Central memory CD8-positive, alpha-beta T cell (primary cell): Measurements from ENCODE around the gene CDKAL1.
"Not testable (repeated sequence)": the region's sequence is repeated elsewhere in the genome, so short reads cannot be mapped to it uniquely, and the experiment has no call there.

ENCODE experiments used
- ATAC-seq: fragments of 150-1000 bp; cut with Tn5 transposase; replicated peaks from 2 replicates; pipeline ENCODE4 v1.10.0; 2022; ENCODE audit warnings: mild to moderate bottlenecking, moderate FRiP score, moderate number of reproducible peaks; ENCODE audit not compliant: poor library complexity, severe bottlenecking; ENCODE audit errors: extremely low read depth
- DNase-seq, 2 donors: peaks; one replicate each; pipeline ENCODE4 v3.0.0; 2021; ENCODE audit warnings: low spot score in 2 of 2
- H3K27ac Mint-ChIP-seq: one replicate; pipeline ENCODE4 v1.8.0; 2022; ENCODE audit warnings: low read depth, mild to moderate bottlenecking, moderate library complexity, mixed read lengths
- H3K27me3 Mint-ChIP-seq: one replicate; pipeline ENCODE4 v1.8.0; 2022; ENCODE audit warnings: mixed read lengths
- H3K36me3 Mint-ChIP-seq: one replicate; pipeline ENCODE4 v1.8.0; 2022; ENCODE audit warnings: mild to moderate bottlenecking, moderate library complexity, mixed read lengths; ENCODE audit not compliant: insufficient read depth
- H3K4me1 Mint-ChIP-seq: one replicate; pipeline ENCODE4 v1.8.0; 2022; ENCODE audit warnings: mixed read lengths
- H3K4me3 Mint-ChIP-seq: one replicate; pipeline ENCODE4 v1.8.0; 2022; ENCODE audit warnings: mild to moderate bottlenecking, moderate library complexity, mixed read lengths
- H3K9me3 Mint-ChIP-seq: one replicate; pipeline ENCODE4 v1.8.0; 2022; ENCODE audit warnings: mixed read lengths

Gene CDKAL1

GRCh38 chr6:20633566-20634340, 99.5 kb downstream of the CDKAL1 start:
- no peak for ATAC-seq
- Mint-ChIP-seq H3K36me3 (peaks cover 6% of the 10 kb centered on the region), H3K4me3 (no peak overlapping the region)

GRCh38 chr6:20639161-20639560, 104.9 kb downstream of the CDKAL1 start:
- Mint-ChIP-seq H3K4me3 (no peak overlapping the region), H3K27me3 (no peaks in the 10 kb centered on the region), H3K27ac (no peak overlapping the region), H3K36me3 (peaks cover 3% of the 10 kb centered on the region), H3K4me1 (peaks cover 17% of the 10 kb centered on the region), H3K9me3 (no peaks in the 10 kb centered on the region)
- no peak for ATAC-seq
- DNase-seq: no peak

More at GRCh38 chr6:20633566-20634340, 99.5 kb downstream of the CDKAL1 start:
- DNase-seq: no peak
- Mint-ChIP-seq H3K27me3 (no peaks in the 10 kb centered on the region), H3K4me1 (peaks cover 52% of the 10 kb centered on the region), H3K27ac (no peak overlapping the region), H3K9me3 (no peaks in the 10 kb centered on the region)

- DNase-seq (no peak), ATAC-seq (no peak)
- Mint-ChIP-seq H3K36me3 (peaks cover 3% of the 10 kb centered on the region), H3K27me3 (no peaks in the 10 kb centered on the region), H3K4me1 (peaks cover 12% of the 10 kb centered on the region), H3K4me3 (no peak overlapping the region), H3K27ac (no peak overlapping the region), H3K9me3 (no peaks in the 10 kb centered on the region)
These were observed 105.9 kb downstream of the CDKAL1 start for GRCh38 chr6:20640181-20640580.

GRCh38 chr6:20642441-20642840, 108.2 kb downstream of the CDKAL1 start:
- H3K4me3 Mint-ChIP-seq: no peak overlapping the region
- no peak overlapping the region for H3K27ac Mint-ChIP-seq
- H3K27me3 Mint-ChIP-seq: no peaks in the 10 kb centered on the region
- DNase-seq (no peak), ATAC-seq (no peak)
- no peaks in the 10 kb centered on the region for H3K9me3 Mint-ChIP-seq
- H3K4me1 Mint-ChIP-seq: peaks cover 6% of the 10 kb centered on the region
- H3K36me3 Mint-ChIP-seq: peaks cover 3% of the 10 kb centered on the region

- Mint-ChIP-seq H3K9me3 (peaks cover 3% of the 10 kb centered on the region), H3K27me3 (no peaks in the 10 kb centered on the region), H3K27ac (no peak overlapping the region), H3K4me3 (no peak overlapping the region), H3K36me3 (peaks cover 5% of the 10 kb centered on the region), H3K4me1 (peaks cover 6% of the 10 kb centered on the region)
- ATAC-seq (no peak), DNase-seq (no peak)
These were observed 110.6 kb downstream of the CDKAL1 start for GRCh38 chr6:20644667-20645370.

- H3K27me3 Mint-ChIP-seq, H3K4me3 Mint-ChIP-seq, DNase-seq, H3K9me3 Mint-ChIP-seq, H3K4me1 Mint-ChIP-seq, H3K27ac Mint-ChIP-seq, ATAC-seq, H3K36me3 Mint-ChIP-seq: not testable (repeated sequence)
These were observed 111.3 kb downstream of the CDKAL1 start for GRCh38 chr6:20645572-20645971.

GRCh38 chr6:20647585-20647984, 113.3 kb downstream of the CDKAL1 start:
- Mint-ChIP-seq H3K27ac (no peak overlapping the region), H3K4me3 (no peak overlapping the region), H3K36me3 (peaks cover 4% of the 10 kb centered on the region), H3K4me1 (peaks cover 18% of the 10 kb centered on the region), H3K9me3 (peaks cover 4% of the 10 kb centered on the region), H3K27me3 (no peaks in the 10 kb centered on the region)
- DNase-seq (no peak), ATAC-seq (no peak)

- DNase-seq, H3K4me3 Mint-ChIP-seq, H3K27ac Mint-ChIP-seq, H3K9me3 Mint-ChIP-seq, ATAC-seq, H3K27me3 Mint-ChIP-seq, H3K36me3 Mint-ChIP-seq: not testable (repeated sequence)
- peaks cover 19% of the 10 kb centered on the region for H3K4me1 Mint-ChIP-seq
These were observed 115.6 kb downstream of the CDKAL1 start for GRCh38 chr6:20649696-20650470.

- Mint-ChIP-seq H3K36me3 (peaks cover 12% of the 10 kb centered on the region), H3K27ac (no peak overlapping the region), H3K27me3 (no peaks in the 10 kb centered on the region), H3K4me3 (no peak overlapping the region), H3K9me3 (peaks cover 4% of the 10 kb centered on the region), H3K4me1 (peaks cover 35% of the 10 kb centered on the region)
- no peak for DNase-seq
- no peak for ATAC-seq
These were observed 118.2 kb downstream of the CDKAL1 start for GRCh38 chr6:20652299-20653084.

GRCh38 chr6:20653085-20653479, 118.8 kb downstream of the CDKAL1 start:
- Mint-ChIP-seq H3K4me1 (peaks cover 36% of the 10 kb centered on the region), H3K4me3 (no peak overlapping the region), H3K27ac (no peak overlapping the region), H3K36me3 (peaks cover 12% of the 10 kb centered on the region), H3K9me3 (peaks cover 4% of the 10 kb centered on the region), H3K27me3 (no peaks in the 10 kb centered on the region)
- no peak for DNase-seq
- no peak for ATAC-seq

- peaks cover 9% of the 10 kb centered on the region for H3K36me3 Mint-ChIP-seq
- DNase-seq (no peak), ATAC-seq (no peak)
- no peak overlapping the region for H3K27ac Mint-ChIP-seq
- H3K9me3 Mint-ChIP-seq: no peaks in the 10 kb centered on the region
- H3K27me3 Mint-ChIP-seq: no peaks in the 10 kb centered on the region
- H3K4me1 Mint-ChIP-seq: peaks cover 43% of the 10 kb centered on the region
- no peak overlapping the region for H3K4me3 Mint-ChIP-seq
These were observed 121.1 kb downstream of the CDKAL1 start for GRCh38 chr6:20655317-20655716.

- no peak for ATAC-seq
These were observed 123.1 kb downstream of the CDKAL1 start for GRCh38 chr6:20657274-20657800.

More at GRCh38 chr6:20657274-20657800, 123.1 kb downstream of the CDKAL1 start:
- no peak overlapping the region for H3K27ac Mint-ChIP-seq
- peaks cover 8% of the 10 kb centered on the region for H3K36me3 Mint-ChIP-seq
- H3K9me3 Mint-ChIP-seq: no peaks in the 10 kb centered on the region
- DNase-seq: no peak
- H3K4me3 Mint-ChIP-seq: no peak overlapping the region
- no peaks in the 10 kb centered on the region for H3K27me3 Mint-ChIP-seq
- H3K4me1 Mint-ChIP-seq: peaks cover 39% of the 10 kb centered on the region
